Measurements from ENCODE around the gene NEMF.

DNA sequence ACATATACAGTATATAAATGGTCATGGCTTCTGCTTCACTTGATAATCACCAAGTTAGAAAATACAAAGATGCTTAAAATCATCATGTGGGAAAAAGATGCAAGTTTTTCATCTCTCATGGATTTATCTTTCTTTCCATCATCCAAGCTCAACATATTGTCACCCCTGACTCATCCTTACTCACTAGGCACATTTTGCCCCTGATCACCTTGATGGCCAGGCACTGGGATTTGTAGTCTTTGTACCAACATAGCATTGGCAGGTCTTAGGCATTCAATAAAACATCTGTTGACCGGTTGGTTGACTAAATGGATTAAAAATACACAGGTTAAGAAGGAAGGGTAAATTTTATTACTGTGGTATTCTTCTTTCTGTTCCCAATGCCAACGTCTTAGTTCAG, 56.6 kb downstream of the NEMF start:
- TF ChIP-seq, protein P1, sequence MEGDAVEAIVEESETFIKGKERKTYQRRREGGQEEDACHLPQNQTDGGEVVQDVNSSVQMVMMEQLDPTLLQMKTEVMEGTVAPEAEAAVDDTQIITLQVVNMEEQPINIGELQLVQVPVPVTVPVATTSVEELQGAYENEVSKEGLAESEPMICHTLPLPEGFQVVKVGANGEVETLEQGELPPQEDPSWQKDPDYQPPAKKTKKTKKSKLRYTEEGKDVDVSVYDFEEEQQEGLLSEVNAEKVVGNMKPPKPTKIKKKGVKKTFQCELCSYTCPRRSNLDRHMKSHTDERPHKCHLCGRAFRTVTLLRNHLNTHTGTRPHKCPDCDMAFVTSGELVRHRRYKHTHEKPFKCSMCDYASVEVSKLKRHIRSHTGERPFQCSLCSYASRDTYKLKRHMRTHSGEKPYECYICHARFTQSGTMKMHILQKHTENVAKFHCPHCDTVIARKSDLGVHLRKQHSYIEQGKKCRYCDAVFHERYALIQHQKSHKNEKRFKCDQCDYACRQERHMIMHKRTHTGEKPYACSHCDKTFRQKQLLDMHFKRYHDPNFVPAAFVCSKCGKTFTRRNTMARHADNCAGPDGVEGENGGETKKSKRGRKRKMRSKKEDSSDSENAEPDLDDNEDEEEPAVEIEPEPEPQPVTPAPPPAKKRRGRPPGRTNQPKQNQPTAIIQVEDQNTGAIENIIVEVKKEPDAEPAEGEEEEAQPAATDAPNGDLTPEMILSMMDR (IDR thresholded peaks at IDR 0.05; ENCODE audit: insufficient read depth, low read length), result no peak
- no peak for TF ChIP-seq GABPA (IDR thresholded peaks at IDR 0.05; ENCODE audit: low read depth)
- no peak for TF ChIP-seq POLR2AphosphoS5 (IDR thresholded peaks at IDR 0.05; ENCODE audit: low read depth)
- TF ChIP-seq REST (IDR thresholded peaks at IDR 0.05; ENCODE audit: insufficient replicate concordance, low read depth), result no peak

Data from HL-60 (cell line).